ENCODE measurements around the gene APBA1. TPM values are rescaled to one million over a fixed set of nuclear protein-coding genes. Genes with fewer than 3 reads are reported as not detected.

APBA1 gene
- total RNA-seq, 4 donors from 2014 or later: 3.9 to 16.0 (median 6.6) TPM

DNA sequence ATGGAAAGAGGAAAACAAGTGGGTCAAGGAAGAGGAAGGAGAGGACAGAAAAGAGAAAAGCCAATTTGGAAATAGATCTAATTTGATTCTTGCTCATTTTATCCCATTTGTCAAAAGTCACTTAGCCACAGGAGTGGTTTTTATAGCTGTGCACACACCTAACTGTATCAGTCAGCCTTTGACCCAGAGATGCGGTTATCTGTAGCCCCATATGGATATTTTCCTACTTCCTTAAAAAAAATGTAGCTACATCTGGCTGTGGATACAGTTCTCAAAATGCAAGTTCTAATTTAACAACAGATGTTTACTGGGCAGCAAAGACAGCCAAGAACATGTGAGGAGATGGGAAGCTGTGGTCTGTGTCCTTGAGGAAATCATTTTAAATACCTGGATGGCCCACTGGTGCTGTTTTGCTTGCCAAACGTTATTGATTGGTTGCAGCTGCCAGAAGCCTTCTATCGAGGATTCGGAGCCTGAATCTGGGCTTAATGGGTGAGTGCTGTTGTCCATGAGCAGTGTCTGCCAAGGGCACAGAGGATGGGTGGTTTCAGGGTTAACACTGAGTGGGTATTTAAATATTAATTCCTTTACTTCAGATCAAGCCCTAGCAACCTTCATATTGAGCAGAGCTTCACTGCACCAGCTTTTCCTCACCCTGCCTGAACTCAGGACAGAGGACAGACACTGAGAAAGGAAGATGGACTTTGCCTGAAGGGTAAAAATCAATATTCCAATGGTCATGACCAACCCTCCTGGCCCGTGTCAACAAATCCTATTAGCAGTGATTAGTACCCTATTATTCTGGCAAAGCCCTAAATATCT is 92.2 kb downstream of the APBA1 start:
- TF ChIP-seq, protein P1, sequence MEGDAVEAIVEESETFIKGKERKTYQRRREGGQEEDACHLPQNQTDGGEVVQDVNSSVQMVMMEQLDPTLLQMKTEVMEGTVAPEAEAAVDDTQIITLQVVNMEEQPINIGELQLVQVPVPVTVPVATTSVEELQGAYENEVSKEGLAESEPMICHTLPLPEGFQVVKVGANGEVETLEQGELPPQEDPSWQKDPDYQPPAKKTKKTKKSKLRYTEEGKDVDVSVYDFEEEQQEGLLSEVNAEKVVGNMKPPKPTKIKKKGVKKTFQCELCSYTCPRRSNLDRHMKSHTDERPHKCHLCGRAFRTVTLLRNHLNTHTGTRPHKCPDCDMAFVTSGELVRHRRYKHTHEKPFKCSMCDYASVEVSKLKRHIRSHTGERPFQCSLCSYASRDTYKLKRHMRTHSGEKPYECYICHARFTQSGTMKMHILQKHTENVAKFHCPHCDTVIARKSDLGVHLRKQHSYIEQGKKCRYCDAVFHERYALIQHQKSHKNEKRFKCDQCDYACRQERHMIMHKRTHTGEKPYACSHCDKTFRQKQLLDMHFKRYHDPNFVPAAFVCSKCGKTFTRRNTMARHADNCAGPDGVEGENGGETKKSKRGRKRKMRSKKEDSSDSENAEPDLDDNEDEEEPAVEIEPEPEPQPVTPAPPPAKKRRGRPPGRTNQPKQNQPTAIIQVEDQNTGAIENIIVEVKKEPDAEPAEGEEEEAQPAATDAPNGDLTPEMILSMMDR (IDR thresholded peaks at IDR 0.05; ENCODE audit: low read depth): no peak

DNA sequence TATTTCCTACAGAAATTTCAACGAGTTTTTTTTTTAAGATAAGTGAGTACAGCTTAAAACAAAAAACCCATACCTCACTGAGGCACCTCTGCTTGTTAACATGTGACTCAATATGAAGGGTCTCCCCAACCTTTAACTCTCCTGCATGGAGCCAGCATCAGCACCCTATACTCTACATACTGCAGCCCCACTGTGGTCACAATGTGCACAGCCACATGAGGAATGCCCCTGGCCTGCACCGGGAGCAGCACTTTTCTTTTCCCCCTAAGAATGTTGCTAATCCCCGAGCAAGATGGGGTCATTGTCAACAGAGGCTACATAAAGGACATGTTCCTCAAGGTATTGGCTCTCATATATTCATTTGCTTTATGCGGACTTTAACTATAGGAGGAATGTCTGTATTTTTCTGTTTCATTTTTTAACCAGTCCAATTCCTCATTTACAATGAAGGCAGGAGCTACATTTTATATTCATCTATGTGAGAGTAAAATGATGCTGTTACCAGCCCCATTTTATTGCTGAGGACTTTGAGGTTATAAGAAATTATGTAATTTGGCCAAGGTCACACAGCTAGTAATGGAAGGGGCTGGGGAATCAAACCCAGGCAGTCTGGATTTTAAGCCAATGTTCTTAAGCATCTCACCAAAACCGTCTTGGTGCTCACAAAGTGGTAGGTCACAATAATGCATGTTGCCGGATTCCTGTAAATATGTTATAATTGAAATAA is 93.0 kb downstream of the APBA1 start:
- TF ChIP-seq, protein P1 (IDR thresholded peaks at IDR 0.05; ENCODE audit: low read depth): no peak

DNA sequence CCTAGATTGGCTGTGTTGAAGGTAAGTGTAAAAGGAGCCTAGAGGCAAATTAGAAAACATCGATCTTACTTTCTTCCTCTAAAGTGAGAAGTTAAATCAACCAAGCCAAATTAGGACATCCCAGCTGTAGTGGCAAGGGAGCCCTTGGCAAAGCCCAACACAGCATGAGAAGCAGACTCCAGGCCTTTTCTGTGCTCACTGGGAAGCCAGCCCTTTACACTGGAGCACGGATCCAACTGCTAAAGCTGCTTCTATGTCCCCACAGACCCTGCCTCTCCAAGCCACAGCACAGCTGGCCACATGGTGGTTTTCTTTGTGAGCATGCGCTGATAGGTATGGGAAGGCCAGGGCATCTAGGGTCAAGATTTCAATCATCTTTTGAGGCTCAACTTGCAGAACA is 94.1 kb downstream of the APBA1 start:
- TF ChIP-seq, protein P1 (IDR thresholded peaks at IDR 0.05; ENCODE audit: low read depth): no peak

DNA sequence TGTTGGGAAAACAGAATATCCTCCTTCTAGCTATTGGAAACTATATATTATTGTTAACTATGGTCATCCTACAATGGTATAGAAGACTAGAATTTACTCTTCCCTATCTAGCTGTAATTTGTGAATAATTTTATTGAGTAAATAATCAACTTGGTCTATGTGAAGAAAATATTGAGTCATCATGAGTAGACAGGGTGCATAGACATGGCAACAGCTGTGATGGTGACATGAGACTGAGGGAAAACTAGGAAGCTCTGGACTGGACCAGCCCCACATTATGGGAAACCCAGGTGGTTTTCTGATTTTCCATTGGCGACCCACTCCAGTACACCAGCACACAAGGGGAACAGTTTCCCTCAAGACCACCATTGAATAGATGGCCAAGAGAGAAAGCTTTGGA is 95.0 kb downstream of the APBA1 start:
- TF ChIP-seq, protein P1 (IDR thresholded peaks at IDR 0.05; ENCODE audit: low read depth): no peak

DNA sequence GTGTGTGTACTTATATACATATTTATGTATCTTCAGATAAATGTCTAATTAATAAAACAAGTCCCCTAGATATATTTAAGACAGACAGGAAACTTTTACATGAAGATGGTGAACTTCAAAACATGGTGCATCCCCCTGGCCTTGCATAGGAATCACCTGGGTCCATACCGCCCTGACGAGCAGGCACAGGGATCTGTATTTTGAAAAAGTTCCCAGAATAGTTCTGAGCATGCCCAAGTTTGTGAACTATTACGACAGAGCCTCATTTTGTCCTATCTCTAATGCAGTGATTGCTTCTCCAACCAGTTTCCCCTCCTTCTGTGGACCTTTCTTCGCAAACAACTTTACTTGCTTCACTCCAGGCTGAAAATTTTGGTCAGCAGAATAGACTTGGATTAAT is 98.1 kb downstream of the APBA1 start:
- TF ChIP-seq, protein P1 (IDR thresholded peaks at IDR 0.05; ENCODE audit: low read depth): no peak

DNA sequence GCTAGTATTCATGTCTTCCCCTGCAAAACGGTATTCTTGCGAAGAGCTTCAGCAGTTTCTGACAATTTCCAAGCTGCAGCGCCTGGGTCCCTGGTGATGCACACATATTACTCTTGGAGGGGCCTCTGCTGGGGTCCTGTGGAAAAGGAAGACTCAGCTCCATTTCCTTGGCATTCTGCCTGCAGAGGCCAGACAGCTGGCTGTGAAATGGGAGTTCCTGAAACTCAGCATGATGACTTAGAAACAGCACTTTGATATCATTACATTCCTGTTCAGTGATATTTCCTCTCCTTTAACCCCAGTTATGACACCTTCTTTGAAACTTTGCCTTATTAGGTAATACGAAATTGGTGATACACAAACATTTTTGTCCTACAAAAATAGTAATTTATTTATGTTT is 98.5 kb downstream of the APBA1 start:
- TF ChIP-seq, protein P1 (IDR thresholded peaks at IDR 0.05; ENCODE audit: low read depth): no peak

DNA sequence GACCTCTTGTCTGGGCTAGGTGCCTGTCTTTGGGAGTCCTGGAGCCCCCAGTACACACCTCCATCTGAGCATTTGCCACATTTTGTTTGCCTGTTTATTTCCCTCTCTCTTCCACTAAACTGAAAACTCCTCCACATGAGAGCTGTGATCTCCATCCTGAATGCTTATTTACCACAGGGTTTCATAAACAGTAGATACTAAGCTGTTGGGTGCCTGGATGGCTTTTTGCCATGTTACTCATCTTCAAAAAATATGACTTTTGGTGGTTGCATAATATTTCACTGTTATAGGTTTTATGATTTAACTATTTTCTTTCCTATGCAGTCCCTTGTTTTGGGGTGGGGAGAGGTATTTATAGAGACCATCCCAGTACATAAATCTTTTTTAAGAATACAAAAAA is 99.6 kb downstream of the APBA1 start:
- TF ChIP-seq, protein P1 (IDR thresholded peaks at IDR 0.05; ENCODE audit: low read depth): no peak
